Measurements from ENCODE around the gene NPY.

Gene NPY

GRCh38 chr7:24318326-24318725 is 34.3 kb downstream of the NPY start:
- no peak for DNase-seq

GRCh38 chr7:24319209-24319608 is 35.2 kb downstream of the NPY start:
- DNase-seq = no peak

GRCh38 chr7:24323961-24324480 is 40.0 kb downstream of the NPY start:
- no peak for DNase-seq

GRCh38 chr7:24325708-24326107 is 41.7 kb downstream of the NPY start:
- DNase-seq = no peak

GRCh38 chr7:24328050-24328449 is 44.1 kb downstream of the NPY start:
- no peak for DNase-seq

- DNase-seq = no peak
These were observed 44.9 kb downstream of the NPY start for GRCh38 chr7:24328894-24329293.

GRCh38 chr7:24334012-24334411 is 50.0 kb downstream of the NPY start:
- no peak for DNase-seq

DNA sequence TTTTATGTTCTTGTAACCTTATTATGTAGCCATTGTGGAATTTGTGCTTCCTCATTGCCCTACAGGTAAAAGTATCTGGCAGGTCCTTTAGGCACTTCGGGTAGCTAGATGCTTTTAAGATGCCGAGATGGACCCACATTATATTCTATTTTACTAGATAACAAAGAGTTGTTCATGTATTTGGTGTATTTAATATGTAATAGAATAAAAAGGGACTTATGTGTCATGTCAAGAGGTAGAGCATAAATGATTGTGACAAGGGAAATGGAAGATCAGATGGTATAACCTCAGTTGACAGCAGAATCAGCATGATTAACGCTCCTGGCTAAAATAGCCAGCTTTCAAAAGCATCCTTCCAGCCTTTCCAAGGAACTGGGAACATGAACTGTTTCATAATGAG is 50.6 kb downstream of the NPY start:
- DNase-seq = no peak

- DNase-seq = no peak
These were observed 52.5 kb downstream of the NPY start for GRCh38 chr7:24336461-24336860.

GRCh38 chr7:24337180-24337579 is 53.2 kb downstream of the NPY start:
- no peak for DNase-seq

GRCh38 chr7:24339575-24339974 is 55.6 kb downstream of the NPY start:
- DNase-seq = no peak

GRCh38 chr7:24340727-24341126 is 56.7 kb downstream of the NPY start:
- DNase-seq = no peak
